ENCODE data around the gene G6PC2. TPM values are rescaled to one million over a fixed set of nuclear protein-coding genes. Genes with fewer than 3 reads are reported as not detected.

Gene G6PC2, protein sequence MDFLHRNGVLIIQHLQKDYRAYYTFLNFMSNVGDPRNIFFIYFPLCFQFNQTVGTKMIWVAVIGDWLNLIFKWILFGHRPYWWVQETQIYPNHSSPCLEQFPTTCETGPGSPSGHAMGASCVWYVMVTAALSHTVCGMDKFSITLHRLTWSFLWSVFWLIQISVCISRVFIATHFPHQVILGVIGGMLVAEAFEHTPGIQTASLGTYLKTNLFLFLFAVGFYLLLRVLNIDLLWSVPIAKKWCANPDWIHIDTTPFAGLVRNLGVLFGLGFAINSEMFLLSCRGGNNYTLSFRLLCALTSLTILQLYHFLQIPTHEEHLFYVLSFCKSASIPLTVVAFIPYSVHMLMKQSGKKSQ
- not detected in 2 replicates for total RNA-seq (2013; cell fraction: nucleolus; rRNA removed)
- not detected in 2 replicates for total RNA-seq (2014; rRNA removed)
- not detected in 2 replicates for total RNA-seq (2014; rRNA removed; fragmentation: Illumina TruSeq; extraction: Trizol)
- not detected in 2 replicates for total RNA-seq (2021)
- not detected for polyA plus RNA-seq (2011; ENCODE audit: low read depth)
- not detected in 2 replicates for polyA plus RNA-seq (2011; rRNA removed)
- not detected in 2 replicates for polyA plus RNA-seq (2011; cell fraction: cytosol; rRNA removed)
- not detected in 2 replicates for polyA plus RNA-seq (2011; cell fraction: nucleus; rRNA removed)
- not detected in 2 replicates for polyA plus RNA-seq (2012)
- polyA plus RNA-seq (2014; fragmentation: Illumina TruSeq; extraction: Trizol), result not detected in 2 replicates
- not detected for polyA plus RNA-seq (2014; fragmentation: Nextera tagmentation; extraction: Ambion mirVana)
- not detected in 2 replicates for polyA plus RNA-seq (2014; rRNA removed)
- polyA plus RNA-seq (2016; fragmentation: Nextera tagmentation; extraction: Ambion mirVana), result not detected
- not detected in 2 replicates for polyA minus RNA-seq (2011; rRNA and poly(A)+ RNA removed)
- not detected in 2 replicates for polyA minus RNA-seq (2011; cell fraction: cytosol; rRNA and poly(A)+ RNA removed)
- polyA minus RNA-seq (2011; cell fraction: nucleus; rRNA and poly(A)+ RNA removed), result not detected in 2 replicates
- not detected for Bru-seq, nascent RNA
- percentile 7 among the genes with signal in this experiment for BruChase-seq, experiment 1, labeled RNA remaining after a 6-hour chase
- not detected for BruChase-seq, experiment 2, labeled RNA remaining after a 2-hour chase
- long read RNA-seq, experiment 1, result 0 reads
- long read RNA-seq, experiment 2, result 0 reads

DNA sequence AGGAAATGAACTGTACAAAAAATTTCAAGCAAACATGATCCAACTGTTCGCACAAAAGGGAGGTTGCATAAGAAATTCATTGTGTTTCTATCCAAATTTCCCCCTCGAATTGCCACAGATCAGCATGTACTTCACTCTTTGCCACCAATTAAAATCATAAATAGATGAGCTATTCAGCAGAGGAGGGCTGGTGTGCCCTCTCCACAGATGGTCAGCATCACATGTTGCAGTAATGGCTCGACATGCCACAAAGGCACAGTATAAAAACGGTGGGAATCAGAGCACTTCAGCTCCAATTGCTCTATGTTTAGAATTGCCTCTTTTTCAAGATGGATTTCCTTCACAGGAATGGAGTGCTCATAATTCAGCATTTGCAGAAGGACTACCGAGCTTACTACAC is at the start of gene G6PC2:
Gene G6PC2 (plus strand): TSS at position 289 of the 400 bp plus-strand sequence. CDS start 41 bp downstream, at position 330.
- Histone ChIP-seq H3K9me3 (replicated peaks; ENCODE audit: control insufficient read depth, insufficient read depth, low read length) (no peaks in the 10 kb centered on the region), H3K79me2 (ENCODE audit: control insufficient read depth, insufficient read depth, low read length) (no peaks in the 10 kb centered on the region), H3K4me3 (no peak within 1 kb of the TSS), H3K4me1 (ENCODE audit: control insufficient read depth, insufficient read depth, low read length) (no peaks in the 10 kb centered on the region), H3K27me3 (replicated peaks in 1 of 2; ENCODE audit: control insufficient read depth in 2 of 2, insufficient read depth in 2 of 2, low read length in 1 of 2) (no peaks in the 10 kb centered on the region; a peak in 1 of 4 replicates), H3K27ac (ENCODE audit: control insufficient read depth, insufficient read depth) (no peak within 1 kb of the TSS), H3K9ac (ENCODE audit: control insufficient read depth, insufficient read depth, low read length) (no peak within 1 kb of the TSS), H3K36me3 (ENCODE audit: control insufficient read depth in 2 of 2, insufficient read depth in 2 of 2, low read length in 1 of 2) (no peaks in the 10 kb centered on the region), H4K20me1 (ENCODE audit: control insufficient read depth, insufficient read depth) (no peaks in the 10 kb centered on the region), H3K4me2 (ENCODE audit: control insufficient read depth, insufficient read depth) (no peak within 1 kb of the TSS), H2AFZ (ENCODE audit: control insufficient read depth, low read depth, low read length) (no peak within 1 kb of the TSS)
- SMC1A ChIA-PET (ENCODE audit: uncharacterized antibody, unreplicated experiment), result no interaction called here
- RAD21 ChIA-PET (ENCODE audit: unreplicated experiment), result no interaction called here
- CTCF ChIA-PET, result no interaction called here
- ATAC-seq, result no peak
- WGBS (ENCODE audit: insufficient coverage, insufficient replicate concordance, low lambda C conversion rate, missing lambda C conversion rate), result 24% methylated on average over 5 of the region's 5 CpGs
- in situ Hi-C loops (cut with MboI), result no loop called here
- no peak for DNase-seq (ENCODE audit: low read depth, low spot score)
- no TSS peak for BruUV-seq (replicated peaks)
- TF ChIP-seq EED (IDR thresholded peaks at IDR 0.05; ENCODE audit: low read depth) (no peak), NFYB (IDR thresholded peaks at IDR 0.05; ENCODE audit: insufficient read depth, low read depth, low read length) (no peak), ZNF274 (IDR thresholded peaks at IDR 0.05; ENCODE audit: insufficient read depth, insufficient read length) (no peak), STAT3 (IDR thresholded peaks at IDR 0.05; ENCODE audit: low read depth, low read length) (no peak), CHD4 (IDR thresholded peaks at IDR 0.05) (no peak), SMAD5 (IDR thresholded peaks at IDR 0.05; ENCODE audit: low read depth) (no peak), PAX8 (IDR thresholded peaks at IDR 0.05) (no peak), TBL1XR1 (IDR thresholded peaks at IDR 0.05; ENCODE audit: low read depth, low read length) (no peak), TCF3 (IDR thresholded peaks at IDR 0.05; ENCODE audit: borderline replicate concordance, insufficient read depth, low read depth, low read length) (no peak), CEBPB (IDR thresholded peaks at IDR 0.05; ENCODE audit: borderline replicate concordance in 1 of 2, low read depth in 2 of 2, low read length in 2 of 2) (no peak), SUPT20H (IDR thresholded peaks at IDR 0.05; ENCODE audit: borderline replicate concordance, control insufficient read depth, low read depth, low read length) (no peak)
- TF ChIP-seq, protein P1, sequence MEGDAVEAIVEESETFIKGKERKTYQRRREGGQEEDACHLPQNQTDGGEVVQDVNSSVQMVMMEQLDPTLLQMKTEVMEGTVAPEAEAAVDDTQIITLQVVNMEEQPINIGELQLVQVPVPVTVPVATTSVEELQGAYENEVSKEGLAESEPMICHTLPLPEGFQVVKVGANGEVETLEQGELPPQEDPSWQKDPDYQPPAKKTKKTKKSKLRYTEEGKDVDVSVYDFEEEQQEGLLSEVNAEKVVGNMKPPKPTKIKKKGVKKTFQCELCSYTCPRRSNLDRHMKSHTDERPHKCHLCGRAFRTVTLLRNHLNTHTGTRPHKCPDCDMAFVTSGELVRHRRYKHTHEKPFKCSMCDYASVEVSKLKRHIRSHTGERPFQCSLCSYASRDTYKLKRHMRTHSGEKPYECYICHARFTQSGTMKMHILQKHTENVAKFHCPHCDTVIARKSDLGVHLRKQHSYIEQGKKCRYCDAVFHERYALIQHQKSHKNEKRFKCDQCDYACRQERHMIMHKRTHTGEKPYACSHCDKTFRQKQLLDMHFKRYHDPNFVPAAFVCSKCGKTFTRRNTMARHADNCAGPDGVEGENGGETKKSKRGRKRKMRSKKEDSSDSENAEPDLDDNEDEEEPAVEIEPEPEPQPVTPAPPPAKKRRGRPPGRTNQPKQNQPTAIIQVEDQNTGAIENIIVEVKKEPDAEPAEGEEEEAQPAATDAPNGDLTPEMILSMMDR (IDR thresholded peaks at IDR 0.05 in 2 of 3, conservative IDR thresholded peaks at IDR 0.05 in 1 of 3; ENCODE audit: control insufficient read depth in 2 of 3, extremely low read depth in 1 of 3, insufficient read depth in 1 of 3, low read depth in 3 of 3, low read length in 3 of 3), result no peak
- TF ChIP-seq, protein P2, sequence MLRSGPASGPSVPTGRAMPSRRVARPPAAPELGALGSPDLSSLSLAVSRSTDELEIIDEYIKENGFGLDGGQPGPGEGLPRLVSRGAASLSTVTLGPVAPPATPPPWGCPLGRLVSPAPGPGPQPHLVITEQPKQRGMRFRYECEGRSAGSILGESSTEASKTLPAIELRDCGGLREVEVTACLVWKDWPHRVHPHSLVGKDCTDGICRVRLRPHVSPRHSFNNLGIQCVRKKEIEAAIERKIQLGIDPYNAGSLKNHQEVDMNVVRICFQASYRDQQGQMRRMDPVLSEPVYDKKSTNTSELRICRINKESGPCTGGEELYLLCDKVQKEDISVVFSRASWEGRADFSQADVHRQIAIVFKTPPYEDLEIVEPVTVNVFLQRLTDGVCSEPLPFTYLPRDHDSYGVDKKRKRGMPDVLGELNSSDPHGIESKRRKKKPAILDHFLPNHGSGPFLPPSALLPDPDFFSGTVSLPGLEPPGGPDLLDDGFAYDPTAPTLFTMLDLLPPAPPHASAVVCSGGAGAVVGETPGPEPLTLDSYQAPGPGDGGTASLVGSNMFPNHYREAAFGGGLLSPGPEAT (IDR thresholded peaks at IDR 0.05; ENCODE audit: low read depth), result no peak
- intact Hi-C loops (cut with micrococcal nuclease; ENCODE audit: unreplicated experiment), result no loop called here
- no peak for FAIRE-seq
- POLR2A ChIA-PET, result no interaction called here
